CD4-positive, alpha-beta T cell treated with Interleukin-4 for 1 hour (primary cell): ENCODE data around the gene SBSN.

Experiments
- DNase-seq, 2 donors: peaks; one replicate each; pipeline ENCODE4 v3.0.0-alpha.2; 2020 to 2022

SBSN gene, protein sequence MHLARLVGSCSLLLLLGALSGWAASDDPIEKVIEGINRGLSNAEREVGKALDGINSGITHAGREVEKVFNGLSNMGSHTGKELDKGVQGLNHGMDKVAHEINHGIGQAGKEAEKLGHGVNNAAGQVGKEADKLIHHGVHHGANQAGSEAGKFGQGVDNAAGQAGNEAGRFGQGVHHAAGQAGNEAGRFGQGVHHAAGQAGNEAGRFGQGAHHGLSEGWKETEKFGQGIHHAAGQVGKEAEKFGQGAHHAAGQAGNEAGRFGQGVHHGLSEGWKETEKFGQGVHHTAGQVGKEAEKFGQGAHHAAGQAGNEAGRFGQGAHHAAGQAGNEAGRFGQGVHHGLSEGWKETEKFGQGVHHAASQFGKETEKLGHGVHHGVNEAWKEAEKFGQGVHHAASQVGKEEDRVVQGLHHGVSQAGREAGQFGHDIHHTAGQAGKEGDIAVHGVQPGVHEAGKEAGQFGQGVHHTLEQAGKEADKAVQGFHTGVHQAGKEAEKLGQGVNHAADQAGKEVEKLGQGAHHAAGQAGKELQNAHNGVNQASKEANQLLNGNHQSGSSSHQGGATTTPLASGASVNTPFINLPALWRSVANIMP

DNA sequence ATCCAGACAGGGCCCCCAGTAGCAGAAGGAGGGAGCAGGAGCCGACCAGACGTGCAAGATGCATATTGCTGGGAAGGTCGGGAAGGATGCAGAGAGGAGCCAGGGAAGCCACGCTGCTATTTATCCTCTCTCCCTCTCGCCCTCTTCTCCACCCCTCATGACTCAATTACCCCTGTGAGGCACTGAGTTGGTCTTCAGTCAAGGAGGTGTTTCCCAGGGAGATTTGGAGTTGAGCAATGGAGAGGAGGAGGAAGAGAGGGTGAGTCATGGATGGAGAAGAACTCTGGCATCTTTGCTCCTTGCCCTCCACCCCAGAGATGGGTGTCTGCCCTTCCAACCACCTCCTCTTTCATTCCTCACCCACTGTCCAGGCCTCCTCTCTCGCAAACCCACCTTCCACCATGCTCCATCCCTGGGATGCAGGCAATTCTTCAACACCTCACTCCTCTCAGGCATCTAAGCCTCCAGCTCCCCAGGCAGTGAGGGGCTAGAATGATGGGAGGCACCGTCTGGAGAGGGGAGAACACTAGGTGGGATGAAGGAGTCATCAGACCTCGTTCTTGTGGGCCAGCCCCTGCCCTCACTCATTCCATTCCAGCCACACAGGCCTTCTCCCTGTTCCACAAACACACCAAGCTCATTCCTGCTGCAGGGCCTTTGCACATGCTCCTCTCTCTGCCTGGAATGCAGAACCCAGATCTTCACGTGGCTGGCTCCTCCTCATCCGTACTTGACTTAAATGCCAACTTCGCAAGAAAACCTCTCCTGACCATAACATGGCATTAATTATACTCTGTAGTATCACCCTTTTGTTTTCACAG lies at the start of gene SBSN:
TSS of gene SBSN (minus strand) at position 94 of the 821 bp plus-strand sequence. CDS start at position 64, 30 bp downstream.
- no peak for DNase-seq

- no peak for DNase-seq
Observed at GRCh38 chr19:35571406-35571965, 43.4 kb upstream of the SBSN start.

GRCh38 chr19:35569281-35569781 lies 41.2 kb upstream of the SBSN start:
- DNase-seq, result no peak

GRCh38 chr19:35566738-35567137 lies 38.6 kb upstream of the SBSN start:
- DNase-seq, result no peak

DNA sequence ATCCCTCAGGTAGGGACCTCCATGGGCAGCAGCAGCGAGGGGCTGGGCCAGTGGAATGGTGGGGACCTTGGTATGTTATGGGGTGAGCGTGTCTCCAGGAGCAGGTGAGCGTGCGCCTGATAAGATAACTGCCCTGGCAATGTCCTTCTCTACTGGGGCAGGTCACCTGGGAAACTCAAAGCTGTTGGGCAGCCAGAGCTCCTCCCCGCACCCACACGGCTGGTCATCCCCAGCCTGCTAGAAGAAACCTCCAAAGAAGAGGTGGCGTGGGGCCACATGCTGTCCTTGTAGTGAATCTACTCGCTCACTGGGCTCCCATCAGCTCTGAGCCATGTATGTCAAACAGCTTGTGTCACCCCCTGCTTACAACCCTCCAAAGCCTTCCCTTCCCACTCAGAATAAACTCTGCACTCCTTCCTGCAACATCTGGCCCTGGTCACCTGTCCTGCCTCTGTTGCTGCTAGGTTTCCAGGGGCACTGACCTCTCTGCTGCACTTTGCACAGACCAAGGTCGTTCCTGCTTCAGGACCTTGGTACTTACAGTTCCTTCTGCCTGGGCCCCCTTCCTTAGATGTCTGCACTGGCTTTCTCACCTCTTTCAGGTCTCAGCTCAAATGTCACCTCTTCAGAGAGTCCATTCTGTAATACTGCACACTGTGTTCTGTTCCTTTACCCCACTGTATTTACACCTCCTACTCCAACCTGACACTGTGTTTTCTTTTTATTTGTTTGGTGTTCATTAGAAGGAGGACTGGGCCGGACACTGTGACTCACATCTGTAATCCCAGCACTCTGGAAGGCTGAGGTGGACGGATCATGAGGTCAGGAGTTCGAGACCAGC lies 37.1 kb upstream of the SBSN start:
- no peak for DNase-seq

DNA sequence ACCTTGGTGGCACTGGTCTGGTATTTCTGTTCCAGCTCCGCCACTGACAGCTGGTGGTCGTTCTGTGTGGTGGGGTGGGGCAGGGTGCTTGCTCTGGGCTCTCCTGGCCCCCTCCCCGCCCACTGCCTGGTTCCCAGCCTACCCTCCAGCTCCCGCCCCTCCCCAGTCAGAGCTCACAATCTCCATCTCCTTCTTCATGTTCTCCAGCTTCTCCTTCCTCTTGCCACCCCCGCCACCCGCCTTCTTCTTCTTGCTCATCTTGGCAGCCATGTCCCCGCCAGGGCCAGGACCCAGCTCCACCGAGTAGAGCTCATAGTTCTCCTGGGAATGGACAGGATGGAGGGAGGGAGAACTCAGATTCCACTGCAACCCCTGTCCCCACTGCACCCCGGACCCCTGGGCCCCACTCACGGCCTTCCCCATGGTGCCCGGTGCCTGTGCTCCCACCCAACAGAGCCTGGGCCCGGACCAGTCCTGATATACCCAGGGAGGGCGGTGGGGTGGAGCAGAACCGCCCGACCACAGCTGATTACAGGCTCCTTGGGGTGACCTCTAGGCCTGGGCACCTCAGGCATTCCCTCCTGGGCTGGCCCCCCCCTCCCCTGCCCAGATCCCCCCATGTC lies 35.2 kb upstream of the SBSN start, which contains the start of gene ATP4A:
TSS of gene ATP4A (minus strand) at position 452 of the 623 bp plus-strand sequence. CDS start at position 423, 29 bp downstream.
- DNase-seq, result no peak

DNA sequence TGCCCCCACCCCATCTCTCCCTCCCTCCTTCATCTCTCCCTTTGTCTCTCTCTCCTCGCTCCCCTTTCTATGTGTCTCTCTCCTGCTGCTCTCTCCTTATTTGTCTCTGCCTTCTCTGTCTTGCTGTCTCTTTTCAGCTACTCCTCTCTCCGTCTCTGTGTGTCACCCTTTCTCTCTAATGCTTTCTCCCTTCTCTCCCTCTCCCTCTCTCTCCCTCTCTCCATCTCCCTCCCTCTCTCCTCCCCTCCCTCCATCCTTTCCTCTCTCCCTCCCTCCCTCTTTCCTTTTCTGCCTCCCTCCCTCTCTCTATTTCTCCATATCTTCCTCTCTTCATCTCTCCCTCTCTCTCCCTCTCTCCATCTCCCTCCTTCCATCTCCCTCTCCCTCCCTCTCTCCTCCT lies 34.7 kb upstream of the SBSN start:
- DNase-seq, result no peak

DNA sequence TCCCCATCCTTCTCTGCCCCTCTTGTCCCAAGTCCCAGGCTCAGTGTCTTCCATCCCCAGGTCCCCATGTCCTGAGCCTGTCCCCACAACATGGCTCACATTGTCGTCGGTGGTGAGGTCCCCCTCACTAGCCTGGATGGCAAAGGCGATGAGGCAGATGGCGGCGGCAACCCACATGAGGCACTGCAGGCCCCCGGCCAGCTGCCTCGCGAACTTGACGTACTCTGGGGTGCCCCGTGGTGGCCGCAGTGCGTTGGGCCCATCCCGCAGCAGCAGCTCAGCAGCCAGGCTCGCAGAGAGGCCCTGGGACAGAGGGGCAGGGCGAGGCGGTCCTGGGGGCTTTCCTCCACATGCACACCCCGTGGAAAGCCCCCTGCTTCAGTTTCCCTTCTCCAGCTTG lies 34.2 kb upstream of the SBSN start:
- no peak for DNase-seq

- DNase-seq, result no peak
Observed at GRCh38 chr19:35561436-35561835, 33.3 kb upstream of the SBSN start.

DNA sequence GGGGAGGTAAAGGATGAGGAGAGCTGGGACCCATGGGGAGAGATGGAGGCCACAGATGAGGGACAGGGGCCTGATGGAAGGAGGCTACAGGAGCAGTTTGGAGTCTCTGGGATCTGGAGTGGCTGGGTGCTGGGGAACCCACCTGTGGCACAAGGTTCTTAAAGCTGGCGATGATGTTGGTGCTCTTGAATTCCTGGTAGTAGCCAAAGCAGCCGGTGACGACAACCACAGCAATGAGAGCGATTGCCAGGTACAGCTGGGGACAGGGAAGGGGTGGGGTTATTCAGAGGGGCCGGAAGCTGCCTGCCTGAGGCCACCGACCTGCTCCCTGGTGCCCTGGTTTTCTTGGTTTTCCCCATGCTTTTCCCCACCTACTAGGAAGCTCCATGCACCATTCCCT lies 32.6 kb upstream of the SBSN start:
- DNase-seq, result no peak

- DNase-seq, result no peak
Observed at GRCh38 chr19:35560271-35560670, 32.2 kb upstream of the SBSN start.

DNA sequence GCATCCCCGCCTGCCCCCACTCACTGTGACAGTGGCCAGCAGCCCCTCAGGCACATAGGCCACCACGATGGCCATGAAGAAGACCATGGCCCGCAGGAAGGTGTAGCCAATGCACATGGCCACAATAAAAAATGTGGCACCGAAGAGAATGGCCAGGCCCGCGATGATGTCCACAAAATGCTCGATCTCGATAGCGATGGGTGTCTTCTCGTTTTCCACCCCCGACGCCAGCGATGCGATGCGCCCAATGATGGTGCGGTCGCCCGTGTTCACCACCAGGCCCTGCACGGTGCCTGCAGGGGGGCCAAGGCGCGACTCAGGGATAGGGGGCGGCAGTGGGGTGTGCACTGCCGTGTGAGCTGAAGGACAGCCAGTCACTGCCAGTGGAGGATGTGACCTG lies 31.7 kb upstream of the SBSN start:
- DNase-seq, result no peak

DNA sequence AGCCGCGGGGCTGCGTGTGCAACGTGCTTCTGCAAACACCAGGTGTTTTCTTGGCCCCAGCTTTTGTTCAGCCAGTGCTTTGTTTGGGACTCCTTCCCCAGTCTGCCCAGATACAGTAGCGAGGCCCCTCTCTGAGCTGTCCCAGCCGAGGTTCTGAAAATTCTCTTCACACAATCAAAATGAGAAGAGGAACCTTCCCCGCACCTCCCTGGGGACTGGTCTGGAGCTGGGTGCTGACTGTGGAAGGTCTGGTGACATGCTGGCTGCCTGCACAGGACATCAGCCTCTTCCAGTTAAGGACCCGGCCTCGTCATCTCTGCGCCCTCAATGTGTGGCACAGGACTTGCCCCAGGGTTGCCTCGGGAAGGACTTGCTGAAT lies 31.2 kb upstream of the SBSN start:
- DNase-seq, result no peak

DNA sequence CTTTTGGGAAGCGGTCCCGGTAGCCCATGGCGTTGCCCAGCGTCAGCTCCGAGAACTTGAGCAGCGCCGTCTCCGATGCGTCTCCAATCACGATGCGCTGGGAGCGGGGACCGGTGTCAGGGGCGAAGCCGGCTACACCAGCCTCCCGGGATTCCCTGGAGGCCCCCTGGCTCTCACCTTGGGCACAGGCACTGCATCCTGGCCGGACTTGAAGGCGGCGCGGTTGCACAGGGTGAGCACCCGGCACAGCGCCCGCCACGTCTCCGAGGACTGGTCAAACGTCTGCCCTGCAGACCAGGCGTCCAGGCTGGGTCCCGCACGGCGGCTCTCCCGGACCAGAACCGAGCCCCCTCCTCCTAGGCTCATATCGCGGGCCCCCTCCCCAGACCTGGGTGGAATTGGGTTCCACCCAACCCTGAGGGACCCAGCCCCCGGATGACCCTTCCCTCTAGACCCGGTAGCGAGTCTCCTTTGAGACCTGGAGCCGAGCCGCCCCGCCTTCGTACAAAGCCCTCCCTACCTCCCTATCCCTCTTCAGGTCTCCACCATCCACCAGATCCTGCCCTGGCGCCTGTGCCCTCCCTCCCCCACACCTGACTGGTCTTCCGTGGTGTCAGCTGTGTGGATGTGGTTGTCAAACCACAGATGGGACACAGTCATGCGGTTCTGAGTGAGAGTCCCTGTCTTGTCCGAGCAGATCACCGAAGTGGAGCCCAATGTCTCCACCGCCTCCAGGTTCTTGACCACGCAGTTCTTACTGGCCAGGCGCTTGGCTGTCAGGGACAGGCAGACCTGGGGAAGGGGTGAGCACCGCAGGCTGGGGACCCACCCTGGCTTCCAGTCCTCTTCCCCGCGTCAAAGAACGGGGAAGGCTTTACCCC lies 30.5 kb upstream of the SBSN start:
- no peak for DNase-seq

- DNase-seq, result peak; percentile 54 to 63
Observed at GRCh38 chr19:35557539-35558399, 29.7 kb upstream of the SBSN start.

DNA sequence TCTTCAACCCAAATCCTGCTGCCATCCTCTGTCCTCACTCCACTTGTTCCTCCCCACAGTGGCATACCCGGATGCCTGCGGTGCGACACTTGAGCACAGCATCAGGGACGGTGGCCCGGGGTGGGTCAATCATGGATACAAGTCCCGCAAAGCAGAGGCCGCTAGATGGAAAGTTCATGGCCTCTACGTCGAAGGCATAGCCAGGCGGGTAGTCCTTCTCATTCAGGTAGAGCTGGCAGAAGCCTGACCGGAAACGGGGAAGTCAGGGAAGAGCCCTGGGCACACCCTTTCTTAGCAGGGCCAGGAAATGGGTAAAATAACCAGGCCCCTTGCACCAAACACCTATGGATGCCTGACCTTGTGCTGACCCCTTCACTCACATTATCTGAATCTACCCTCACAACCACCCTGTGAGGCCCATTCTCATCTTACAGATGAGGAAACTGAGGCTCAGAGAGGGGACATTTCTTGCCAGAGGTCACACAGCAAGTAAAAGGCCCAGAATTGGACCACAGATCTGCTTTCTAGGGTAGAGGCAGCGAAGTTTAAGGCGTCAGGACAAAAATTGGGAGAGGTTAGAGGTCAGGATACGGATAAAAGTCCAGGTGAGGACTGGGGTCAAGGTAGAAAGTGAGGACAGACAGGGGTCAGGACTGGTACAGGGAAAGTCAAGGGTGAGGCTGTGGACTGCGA lies 28.9 kb upstream of the SBSN start:
- DNase-seq, result no peak

DNA sequence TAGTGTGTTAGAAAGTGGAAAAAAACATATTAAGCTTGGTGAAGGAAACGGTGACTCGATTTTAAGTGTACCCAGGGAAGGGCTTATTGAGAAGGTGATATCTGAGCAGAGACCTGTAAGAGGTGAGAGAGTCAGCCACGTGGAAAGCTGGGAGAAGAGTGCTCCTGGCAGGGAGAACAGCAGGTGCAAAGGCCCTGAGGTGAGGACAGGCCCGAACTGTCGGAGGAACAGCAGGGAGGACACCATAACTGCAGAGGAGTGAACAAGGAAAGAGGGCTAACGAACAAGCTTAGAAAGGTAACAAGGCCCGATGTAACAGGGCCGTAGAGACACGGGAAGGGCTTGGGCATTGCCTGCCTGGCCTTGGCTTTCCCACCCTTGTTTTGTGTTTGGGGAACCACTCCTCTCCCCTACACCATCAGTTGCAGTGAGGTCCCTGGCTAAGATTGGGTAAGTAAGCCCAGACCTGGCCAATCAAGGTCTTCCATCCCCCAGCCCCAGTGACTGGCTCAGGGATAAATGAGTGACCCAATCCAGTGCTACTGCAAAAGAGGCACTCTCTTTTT lies 28.0 kb upstream of the SBSN start:
- no peak for DNase-seq

GRCh38 chr19:35555301-35556005 lies 27.3 kb upstream of the SBSN start:
- DNase-seq, result no peak
